ENCODE measurements around the gene NPAS3.

NPAS3 gene

GRCh38 chr14:33754261-33754660 is 815.6 kb downstream of the NPAS3 start:
- no peaks in the 10 kb centered on the region for H3K4me1 ChIP-seq (ENCODE audit: low read length)
- H2AFZ ChIP-seq (ENCODE audit: low read depth, low read length), result no peak overlapping the region
- H3K27ac ChIP-seq (ENCODE audit: low read length), result no peak overlapping the region
- H3K9me3 ChIP-seq (ENCODE audit: insufficient read depth, low read length), result no peaks in the 10 kb centered on the region
- no peaks in the 10 kb centered on the region for H3K36me3 ChIP-seq (replicated peaks; ENCODE audit: low read depth, low read length)
- no peaks in the 10 kb centered on the region for H4K20me1 ChIP-seq (ENCODE audit: insufficient read depth, low read length)
- no peak overlapping the region for H3K4me3 ChIP-seq (ENCODE audit: low read length)
- H3K4me2 ChIP-seq (ENCODE audit: low read length), result no peak overlapping the region
- TF ChIP-seq CTCF (IDR thresholded peaks at IDR 0.05; ENCODE audit: low read depth, low read length) (no peak), EZH2phosphoT487 (IDR thresholded peaks at IDR 0.05; ENCODE audit: low read depth) (no peak)
- H3K9ac ChIP-seq (ENCODE audit: low read length), result no peak overlapping the region
- peaks cover 28% of the 10 kb centered on the region for H3K27me3 ChIP-seq (ENCODE audit: low read depth, low read length)
- H3K79me2 ChIP-seq (ENCODE audit: low read length), result no peaks in the 10 kb centered on the region

GRCh38 chr14:33755358-33755757 is 816.7 kb downstream of the NPAS3 start:
- Histone ChIP-seq H3K79me2 (ENCODE audit: low read length) (no peaks in the 10 kb centered on the region), H3K27ac (ENCODE audit: low read length) (no peak overlapping the region), H2AFZ (ENCODE audit: low read depth, low read length) (no peak overlapping the region), H3K9me3 (ENCODE audit: insufficient read depth, low read length) (no peaks in the 10 kb centered on the region), H3K27me3 (ENCODE audit: low read depth, low read length) (peaks cover 28% of the 10 kb centered on the region), H3K4me3 (ENCODE audit: low read length) (no peak overlapping the region), H3K4me1 (ENCODE audit: low read length) (no peaks in the 10 kb centered on the region), H4K20me1 (ENCODE audit: insufficient read depth, low read length) (no peaks in the 10 kb centered on the region), H3K4me2 (ENCODE audit: low read length) (no peak overlapping the region), H3K36me3 (replicated peaks; ENCODE audit: low read depth, low read length) (no peaks in the 10 kb centered on the region), H3K9ac (ENCODE audit: low read length) (no peak overlapping the region)
- no peak for TF ChIP-seq CTCF (IDR thresholded peaks at IDR 0.05; ENCODE audit: low read depth, low read length)
- TF ChIP-seq EZH2phosphoT487 (IDR thresholded peaks at IDR 0.05; ENCODE audit: low read depth), result no peak

GRCh38 chr14:33756833-33757232 is 818.2 kb downstream of the NPAS3 start:
- Histone ChIP-seq H3K4me1 (ENCODE audit: low read length) (no peaks in the 10 kb centered on the region), H3K4me3 (ENCODE audit: low read length) (no peak overlapping the region), H3K27ac (ENCODE audit: low read length) (no peak overlapping the region), H3K79me2 (ENCODE audit: low read length) (no peaks in the 10 kb centered on the region), H3K9me3 (ENCODE audit: insufficient read depth, low read length) (no peaks in the 10 kb centered on the region), H4K20me1 (ENCODE audit: insufficient read depth, low read length) (no peaks in the 10 kb centered on the region), H3K9ac (ENCODE audit: low read length) (no peak overlapping the region), H2AFZ (ENCODE audit: low read depth, low read length) (no peak overlapping the region), H3K27me3 (ENCODE audit: low read depth, low read length) (peaks cover 31% of the 10 kb centered on the region), H3K36me3 (replicated peaks; ENCODE audit: low read depth, low read length) (no peaks in the 10 kb centered on the region), H3K4me2 (ENCODE audit: low read length) (no peak overlapping the region)
- TF ChIP-seq CTCF (IDR thresholded peaks at IDR 0.05; ENCODE audit: low read depth, low read length) (no peak), EZH2phosphoT487 (IDR thresholded peaks at IDR 0.05; ENCODE audit: low read depth) (no peak)

GRCh38 chr14:33758547-33758946 is 819.9 kb downstream of the NPAS3 start:
- no peak overlapping the region for H3K27ac ChIP-seq (ENCODE audit: low read length)
- H3K9me3 ChIP-seq (ENCODE audit: insufficient read depth, low read length), result no peaks in the 10 kb centered on the region
- H3K9ac ChIP-seq (ENCODE audit: low read length), result no peak overlapping the region
- H3K4me1 ChIP-seq (ENCODE audit: low read length), result no peaks in the 10 kb centered on the region
- no peaks in the 10 kb centered on the region for H3K36me3 ChIP-seq (replicated peaks; ENCODE audit: low read depth, low read length)
- H3K4me3 ChIP-seq (ENCODE audit: low read length), result no peak overlapping the region
- H3K27me3 ChIP-seq (ENCODE audit: low read depth, low read length), result peaks cover 41% of the 10 kb centered on the region
- no peaks in the 10 kb centered on the region for H4K20me1 ChIP-seq (ENCODE audit: insufficient read depth, low read length)
- H3K79me2 ChIP-seq (ENCODE audit: low read length), result no peaks in the 10 kb centered on the region
- TF ChIP-seq CTCF (IDR thresholded peaks at IDR 0.05; ENCODE audit: low read depth, low read length), result no peak
- no peak for TF ChIP-seq EZH2phosphoT487 (IDR thresholded peaks at IDR 0.05; ENCODE audit: low read depth)
- no peak overlapping the region for H3K4me2 ChIP-seq (ENCODE audit: low read length)
- H2AFZ ChIP-seq (ENCODE audit: low read depth, low read length), result no peak overlapping the region

Data from OCI-LY3 (cell line).